ENCODE data around the gene TMEM132A. TPM values are rescaled to one million over a fixed set of nuclear protein-coding genes. Genes with fewer than 3 reads are reported as not detected.

Gene TMEM132A
- total RNA-seq, 1 donor from 2014 or later = 5.9 TPM

- DNase-seq (no peak), ATAC-seq (no peak)
- intact Hi-C loops (cut with micrococcal nuclease) = no loop called here
Observed at GRCh38 chr11:60918939-60919265, 5.4 kb upstream of the TMEM132A start.

DNA sequence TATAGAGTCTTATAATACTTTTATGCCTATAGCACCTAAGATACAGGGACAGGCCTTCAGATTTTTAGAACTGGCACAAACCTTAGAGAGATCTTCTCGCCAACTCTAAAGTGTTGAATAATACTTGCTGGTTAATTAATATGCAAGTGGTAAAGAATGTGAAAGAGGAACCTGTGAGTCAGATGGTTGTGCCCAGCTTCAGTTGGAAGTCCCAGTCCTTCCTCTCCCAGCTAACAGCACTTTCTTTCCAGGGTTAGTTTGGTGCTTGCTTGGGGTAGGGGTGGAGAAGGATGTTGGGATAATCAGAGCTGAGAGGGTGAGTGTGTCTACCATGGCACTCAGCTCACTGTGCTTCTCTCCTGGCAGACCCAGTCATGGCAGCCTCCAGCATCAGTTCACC, 4.9 kb upstream of the TMEM132A start:
- DNase-seq (no peak), ATAC-seq (no peak)
- intact Hi-C loops (cut with micrococcal nuclease) = no loop called here

DNA sequence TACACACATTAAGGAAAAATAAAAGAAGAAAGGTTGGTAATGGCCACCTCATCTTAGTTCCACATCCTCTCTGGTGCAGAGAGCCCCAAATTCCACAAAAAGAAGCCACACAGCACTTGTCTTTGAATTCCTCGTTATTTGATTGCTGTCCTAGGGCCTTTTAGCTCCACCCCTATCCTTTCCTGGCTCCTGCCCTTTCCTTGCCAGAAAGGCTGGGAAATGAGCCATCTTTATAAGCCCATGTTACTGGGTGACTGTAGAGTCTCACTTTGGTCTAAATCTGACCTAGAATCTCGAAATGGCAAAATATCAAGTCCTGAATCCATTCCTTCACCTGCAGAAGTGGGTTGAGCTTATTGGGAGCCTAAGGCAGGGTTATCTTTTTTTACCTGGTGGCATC, 4.3 kb upstream of the TMEM132A start:
- intact Hi-C loops (cut with micrococcal nuclease) = no loop called here
- DNase-seq = no peak
- no peak for ATAC-seq

- DNase-seq = no peak
- no peak for ATAC-seq
- intact Hi-C loops (cut with micrococcal nuclease) = no loop called here
Observed at GRCh38 chr11:60921259-60921658, 3.0 kb upstream of the TMEM132A start.

DNA sequence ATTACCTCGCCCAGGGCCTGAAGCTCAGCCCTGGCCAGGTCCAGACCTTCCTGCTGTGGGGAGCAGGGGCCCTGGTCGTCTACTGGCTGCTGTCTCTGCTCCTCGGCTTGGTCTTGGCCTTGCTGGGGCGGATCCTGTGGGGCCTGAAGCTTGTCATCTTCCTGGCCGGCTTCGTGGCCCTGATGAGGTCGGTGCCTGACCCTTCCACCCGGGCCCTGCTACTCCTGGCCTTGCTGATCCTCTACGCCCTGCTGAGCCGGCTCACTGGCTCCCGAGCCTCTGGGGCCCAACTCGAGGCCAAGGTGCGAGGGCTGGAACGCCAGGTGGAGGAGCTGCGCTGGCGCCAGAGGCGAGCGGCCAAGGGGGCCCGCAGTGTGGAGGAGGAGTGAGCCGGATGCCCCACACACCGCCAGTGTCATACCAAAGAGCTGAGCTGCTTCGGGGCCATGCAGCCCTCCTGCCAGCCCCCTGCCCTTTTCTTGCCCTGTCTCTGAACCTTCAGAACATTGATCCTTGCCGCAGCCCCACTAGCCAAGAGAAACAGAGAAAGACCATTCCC, 2.4 kb upstream of the TMEM132A start:
- ATAC-seq = no peak
- intact Hi-C loops (cut with micrococcal nuclease) = no loop called here
- DNase-seq = no peak

DNA sequence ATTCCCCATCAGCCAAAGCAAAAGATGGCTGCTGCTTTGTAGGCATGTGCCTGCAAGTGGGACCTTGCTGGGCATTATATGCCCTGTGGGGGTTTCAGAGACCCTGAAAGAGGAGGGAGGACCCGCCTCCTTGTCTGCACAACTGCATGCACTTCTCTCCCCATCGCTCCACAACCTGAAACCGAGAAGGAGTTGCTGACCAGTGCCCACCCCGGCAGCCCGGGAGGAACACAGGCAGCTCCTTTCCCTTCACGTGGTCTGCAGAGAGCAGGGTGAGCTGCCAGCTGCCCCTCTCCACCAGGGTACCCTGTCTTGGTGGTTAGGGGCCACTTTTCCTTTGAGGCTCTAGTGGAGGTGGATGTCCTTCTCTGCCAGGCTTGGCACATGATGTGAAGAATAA, 1.4 kb upstream of the TMEM132A start:
- ATAC-seq = no peak
- intact Hi-C loops (cut with micrococcal nuclease) = no loop called here
- DNase-seq = no peak

GRCh38 chr11:60923326-60923725, 934 bp upstream of the TMEM132A start:
- no peak for ATAC-seq
- no peak for DNase-seq
- intact Hi-C loops (cut with micrococcal nuclease) = no loop called here

DNA sequence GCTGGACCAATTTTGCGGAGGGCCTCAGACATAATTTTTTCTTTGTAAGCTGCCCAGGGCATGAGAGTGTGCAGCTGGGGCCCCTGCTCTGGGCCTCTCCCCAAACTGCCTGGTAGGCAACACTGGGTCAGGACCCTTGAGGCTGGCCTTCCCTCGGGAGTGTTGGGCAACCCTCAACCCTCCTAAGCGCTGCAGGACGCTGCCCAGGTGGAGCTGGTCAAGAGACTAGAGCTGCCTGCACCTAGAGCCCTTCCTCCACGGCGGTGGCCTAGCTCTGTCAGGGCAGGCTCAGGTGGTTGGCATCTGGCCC, 505 bp upstream of the TMEM132A start:
- intact Hi-C loops (cut with micrococcal nuclease) = no loop called here

GRCh38 chr11:60924906-60925853, 920 bp downstream of the TMEM132A start:
- ATAC-seq = no peak
- DNase-seq = no peak

More for the DNA sequence above, 505 bp upstream of the TMEM132A start:
- no peak for DNase-seq
- peak; percentile 11 for ATAC-seq

GRCh38 chr11:60925868-60926267, 1.6 kb downstream of the TMEM132A start:
- ATAC-seq (no peak), DNase-seq (no peak)
- intact Hi-C loops (cut with micrococcal nuclease) = no loop called here

More at GRCh38 chr11:60924906-60925853, 920 bp downstream of the TMEM132A start:
- intact Hi-C loops (cut with micrococcal nuclease) = no loop called here

DNA sequence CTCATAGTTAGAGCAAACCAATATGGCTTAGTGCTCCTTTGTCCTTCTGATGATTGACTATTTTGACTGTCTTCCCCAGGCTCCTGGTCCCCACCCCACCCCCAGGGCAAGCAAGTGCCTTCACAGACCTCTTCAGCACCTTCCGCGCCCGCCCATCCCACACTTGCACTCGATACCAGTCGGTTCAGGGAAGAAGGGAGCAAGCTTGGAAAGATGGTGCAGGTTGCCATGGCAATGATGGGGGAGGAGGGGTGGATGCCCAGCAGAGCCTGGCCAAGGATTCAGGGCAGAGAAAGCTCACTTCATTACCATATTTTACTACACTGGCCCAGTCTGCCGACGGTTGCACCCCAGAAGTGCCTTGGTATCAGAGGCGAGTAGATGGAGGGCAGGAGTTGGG, 2.2 kb downstream of the TMEM132A start:
- ATAC-seq = no peak
- DNase-seq = no peak
- intact Hi-C loops (cut with micrococcal nuclease) = no loop called here

DNA sequence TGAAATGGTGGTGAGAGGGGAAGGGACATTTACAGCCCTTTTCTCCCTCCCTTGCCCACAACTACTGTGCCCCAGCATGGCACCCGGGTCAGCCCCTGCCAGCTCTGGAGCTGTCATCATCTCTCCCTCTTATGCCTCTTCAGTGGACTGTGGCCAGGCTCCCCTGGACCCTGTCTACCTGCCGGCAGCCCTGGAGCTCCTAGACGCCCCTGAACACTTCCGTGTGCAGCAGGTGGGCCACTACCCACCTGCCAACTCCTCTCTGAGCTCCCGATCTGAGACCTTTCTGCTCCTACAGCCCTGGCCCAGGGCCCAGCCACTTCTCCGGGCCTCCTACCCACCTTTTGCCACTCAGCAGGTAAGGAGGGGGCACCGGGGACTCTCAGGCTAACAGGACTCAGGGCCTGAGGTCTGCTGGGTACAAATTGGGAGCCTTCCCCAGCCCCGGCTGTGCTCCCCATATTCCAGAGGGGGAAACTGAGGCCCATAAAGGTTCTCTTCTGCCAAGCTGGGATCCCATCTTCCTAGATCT, 2.9 kb downstream of the TMEM132A start:
- DNase-seq = no peak
- no peak for ATAC-seq

DNA sequence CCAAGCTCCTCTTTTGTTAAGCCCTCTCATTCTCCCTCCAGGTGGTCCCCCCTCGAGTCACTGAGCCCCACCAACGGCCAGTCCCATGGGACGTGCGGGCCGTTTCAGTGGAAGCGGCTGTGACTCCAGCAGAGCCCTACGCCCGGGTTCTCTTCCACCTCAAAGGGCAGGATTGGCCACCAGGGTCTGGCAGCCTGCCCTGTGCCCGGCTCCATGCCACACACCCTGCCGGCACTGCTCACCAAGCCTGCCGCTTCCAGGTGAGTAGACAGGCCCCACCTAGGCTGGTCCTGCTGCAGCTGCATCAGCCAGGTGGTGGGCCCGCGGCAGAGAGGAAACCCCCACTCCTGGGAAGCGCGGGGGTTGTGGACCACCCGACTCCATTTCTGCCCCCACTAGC, 3.3 kb downstream of the TMEM132A start:
- DNase-seq = no peak
- intact Hi-C loops (cut with micrococcal nuclease) = no loop called here

More for the DNA sequence above, 2.9 kb downstream of the TMEM132A start:
- intact Hi-C loops (cut with micrococcal nuclease) = no loop called here

GRCh38 chr11:60928563-60929001, 4.3 kb downstream of the TMEM132A start:
- no peak for ATAC-seq
- no peak for DNase-seq
- intact Hi-C loops (cut with micrococcal nuclease) = no loop called here

More for the DNA sequence above, 3.3 kb downstream of the TMEM132A start:
- ATAC-seq = no peak

DNA sequence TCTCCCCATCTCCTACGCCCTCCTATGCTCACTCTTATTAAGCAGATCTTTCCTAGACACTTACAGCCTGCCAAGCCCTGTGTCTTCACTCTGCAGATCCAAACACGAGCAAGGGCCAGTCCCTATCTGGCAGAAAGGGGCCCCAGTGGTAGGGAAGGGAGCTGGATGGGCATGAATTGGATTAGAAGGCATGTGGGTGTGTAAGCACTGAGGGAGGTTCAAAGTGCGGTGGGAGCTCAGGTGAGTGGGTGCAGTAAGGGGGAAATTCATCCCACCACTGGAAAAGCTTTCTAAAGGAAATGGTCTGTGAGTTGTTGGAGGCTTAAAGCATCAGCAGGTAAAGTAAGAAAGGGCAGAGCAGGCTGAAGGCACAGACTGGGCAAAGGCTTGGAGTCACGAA, 5.5 kb downstream of the TMEM132A start:
- intact Hi-C loops (cut with micrococcal nuclease) = no loop called here
- no peak for DNase-seq
- no peak for ATAC-seq

GRCh38 chr11:60930394-60930793, 6.1 kb downstream of the TMEM132A start:
- no peak for ATAC-seq
- intact Hi-C loops (cut with micrococcal nuclease) = no loop called here
- no peak for DNase-seq

GRCh38 chr11:60931917-60932316, 7.7 kb downstream of the TMEM132A start:
- intact Hi-C loops (cut with micrococcal nuclease) = no loop called here
- DNase-seq (no peak), ATAC-seq (no peak)

DNA sequence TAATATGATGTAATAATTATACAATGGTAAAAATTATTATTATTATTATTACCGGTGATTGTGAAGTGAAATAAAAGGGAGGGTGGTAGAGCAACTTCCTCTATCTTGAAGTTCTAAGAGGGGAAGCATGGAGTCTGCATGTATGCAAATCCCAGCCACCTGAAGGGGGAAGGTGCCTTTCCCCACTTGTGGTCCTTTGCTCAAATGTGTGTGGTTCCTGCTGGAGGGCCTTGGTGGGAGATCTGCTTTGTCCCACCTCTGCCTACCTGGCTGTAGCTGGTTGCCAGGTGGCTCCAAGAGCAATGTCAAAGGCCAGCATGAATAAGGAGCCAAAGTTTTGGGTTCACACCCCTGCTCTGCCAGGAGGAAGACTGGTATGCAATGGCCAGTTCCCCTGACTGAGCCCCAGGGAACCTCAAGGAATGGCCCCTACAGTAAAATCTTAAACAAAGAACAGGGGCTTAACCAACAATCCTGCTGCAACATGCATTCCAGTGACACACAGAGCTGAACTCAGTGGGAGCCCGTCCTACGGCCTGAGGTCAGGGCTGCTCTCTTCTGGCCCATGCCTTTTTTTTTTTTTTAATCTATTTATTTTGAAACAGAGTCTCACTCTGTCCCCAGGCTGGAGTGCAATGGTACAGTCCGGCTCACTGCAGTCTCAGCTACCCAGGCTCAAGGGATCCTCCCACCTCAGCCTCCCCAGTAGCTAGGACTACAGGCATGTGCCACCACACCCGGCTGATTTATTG, 8.5 kb downstream of the TMEM132A start:
- no peak for DNase-seq
- ATAC-seq = no peak
- intact Hi-C loops (cut with micrococcal nuclease) = no loop called here

DNA sequence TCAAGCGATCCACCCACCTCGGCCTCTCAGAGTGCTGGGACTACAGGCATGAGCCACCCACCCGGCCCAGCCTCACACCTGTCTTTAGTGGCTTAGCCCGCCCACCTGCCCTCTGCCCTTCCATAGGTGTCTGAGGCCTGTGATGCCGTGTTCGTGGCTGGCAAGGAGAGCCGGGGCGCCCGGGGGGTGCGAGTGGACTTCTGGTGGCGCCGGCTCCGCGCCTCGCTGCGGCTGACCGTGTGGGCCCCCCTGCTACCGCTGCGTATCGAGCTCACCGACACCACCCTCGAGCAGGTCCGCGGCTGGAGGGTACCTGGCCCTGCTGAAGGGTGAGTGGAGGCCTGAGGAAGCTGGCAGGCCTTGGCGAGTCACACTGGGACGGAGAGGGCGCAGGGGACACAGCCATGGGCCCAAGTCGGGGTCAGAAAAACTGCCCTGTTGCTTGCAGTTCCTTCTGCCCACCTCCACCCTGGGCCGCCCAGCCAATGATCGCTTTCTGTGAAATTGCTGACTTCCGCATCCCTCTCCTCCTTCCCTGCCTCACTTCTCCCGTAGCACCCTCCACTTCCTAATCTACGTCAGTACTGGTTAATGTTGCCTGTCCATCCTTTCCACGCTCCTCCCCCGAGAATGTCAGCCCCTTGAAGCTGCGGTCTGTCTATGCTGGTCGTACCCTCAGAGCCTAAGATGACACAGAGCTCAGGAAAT, 9.3 kb downstream of the TMEM132A start:
- intact Hi-C loops (cut with micrococcal nuclease) = no loop called here

More for the DNA sequence above, 9.3 kb downstream of the TMEM132A start:
- no peak for DNase-seq
- ATAC-seq = no peak
